Posterior cingulate gyrus (tissue), 11 donors: ENCODE results near the gene PSMB3.
A peak's percentile ranks its signal among the peaks of the same experiment; 100 is the strongest.

Experiments used
- DNase-seq, 10 donors: peaks; one replicate each; pipeline versions ENCODE4 v3.0.0 to v3.0.0-alpha.2; 2020 to 2021; ENCODE audit warnings: mixed read lengths in 3 of 10
- intact Hi-C: fragments of 100-400 bp; cut with DNase I; formaldehyde crosslinking; loops from one replicate; pipeline ENCODE4 v1.15.1; 2023

The PSMB3 gene

GRCh38 chr17:38732376-38733281 lies 19.9 kb upstream of the PSMB3 start:
- intact Hi-C loops, result no loop called here
- no peak for DNase-seq

GRCh38 chr17:38733282-38733981 lies 19.1 kb upstream of the PSMB3 start:
- intact Hi-C loops, result no loop called here
- DNase-seq, result no peak

GRCh38 chr17:38733982-38734973 lies 18.3 kb upstream of the PSMB3 start:
- no peak for DNase-seq
- intact Hi-C loops, result no loop called here

GRCh38 chr17:38735161-38735997 lies 17.2 kb upstream of the PSMB3 start:
- peak in 9 of 10 donors; percentile 62 to 96 (median 73) for DNase-seq
- intact Hi-C loops, result loop anchor here (1.0 kb wide), 1 partner anchor 58 kb away; no protein-coding TSS in a partner anchor

GRCh38 chr17:38738007-38738662 lies 14.4 kb upstream of the PSMB3 start:
- intact Hi-C loops, result no loop called here
- no peak for DNase-seq

- intact Hi-C loops, result no loop called here
These were observed 13.9 kb upstream of the PSMB3 start for GRCh38 chr17:38738686-38739085.

GRCh38 chr17:38739305-38739704 lies 13.2 kb upstream of the PSMB3 start:
- peak in 1 of 10 donors; percentile 65 for DNase-seq
- intact Hi-C loops, result no loop called here

More at GRCh38 chr17:38738686-38739085, 13.9 kb upstream of the PSMB3 start:
- peak in 1 of 10 donors; percentile 65 for DNase-seq

GRCh38 chr17:38740044-38740443 lies 12.5 kb upstream of the PSMB3 start:
- peak in 1 of 10 donors; percentile 47 for DNase-seq
- intact Hi-C loops, result no loop called here

GRCh38 chr17:38740806-38741205 lies 11.7 kb upstream of the PSMB3 start:
- no peak for DNase-seq
- intact Hi-C loops, result no loop called here

GRCh38 chr17:38741461-38741860 lies 11.1 kb upstream of the PSMB3 start:
- DNase-seq, result peak in 1 of 10 donors; percentile 39
- intact Hi-C loops, result no loop called here

- intact Hi-C loops, result no loop called here
- DNase-seq, result peak in 1 of 10 donors; percentile 49
These were observed 10.6 kb upstream of the PSMB3 start for GRCh38 chr17:38741921-38742410.

GRCh38 chr17:38742411-38743308 lies 9.9 kb upstream of the PSMB3 start:
- DNase-seq, result peak in 2 of 10 donors; percentile 61 to 70

GRCh38 chr17:38743556-38744171 lies 8.9 kb upstream of the PSMB3 start:
- peak in 2 of 10 donors; percentile 24 to 43 for DNase-seq
- intact Hi-C loops, result no loop called here

More at GRCh38 chr17:38742411-38743308, 9.9 kb upstream of the PSMB3 start:
- intact Hi-C loops, result no loop called here

- intact Hi-C loops, result no loop called here
- peak in 1 of 10 donors; percentile 73 for DNase-seq
These were observed 7.0 kb upstream of the PSMB3 start for GRCh38 chr17:38745545-38745944.

GRCh38 chr17:38746004-38746848 lies 6.3 kb upstream of the PSMB3 start:
- peak in 1 of 10 donors; percentile 43 for DNase-seq
- intact Hi-C loops, result no loop called here

- intact Hi-C loops, result no loop called here
- DNase-seq, result peak in 1 of 10 donors; percentile 74
These were observed 5.6 kb upstream of the PSMB3 start for GRCh38 chr17:38746849-38747462.
